Nephron (organoid): ENCODE results near the gene CABP4.
A peak's percentile ranks its signal among the peaks of the same experiment; 100 is the strongest.

Experiments
- H3K27ac Mint-ChIP-seq, 3 experiments: 2 replicates each; pipeline ENCODE4 v1.8.0; 2020; ENCODE audit warnings: mixed read lengths in 3 of 3, mild to moderate bottlenecking in 2 of 3, moderate library complexity in 1 of 3
- H3K27me3 Mint-ChIP-seq: 2 replicates; pipeline ENCODE4 v1.8.0; 2021; ENCODE audit warnings: low read depth, mild to moderate bottlenecking, moderate library complexity, mixed read lengths
- H3K36me3 Mint-ChIP-seq: 2 replicates; pipeline ENCODE4 v1.8.0; 2020; ENCODE audit warnings: low read depth, mixed read lengths
- H3K4me1 Mint-ChIP-seq: 2 replicates; pipeline ENCODE4 v1.8.0; 2020; ENCODE audit warnings: mixed read lengths
- H3K4me3 Mint-ChIP-seq, 3 experiments: 2 replicates each; pipeline ENCODE4 v1.8.0; 2020; ENCODE audit warnings: mild to moderate bottlenecking in 3 of 3, mixed read lengths in 3 of 3, moderate library complexity in 2 of 3
- H3K9me3 Mint-ChIP-seq: 2 replicates; pipeline ENCODE4 v1.8.0; 2020; ENCODE audit warnings: mixed read lengths
- CTCF ChIP-seq, 3 experiments: fragments of 200-600 bp; sonication (generic); IDR thresholded peaks; one replicate each; pipeline ENCODE4 v1.5.0; 2021; ENCODE audit warnings: antibody characterized with exemption in 3 of 3; ENCODE audit not compliant: unreplicated experiment in 3 of 3

CABP4 gene

GRCh38 chr11:67437809-67438157, 17.4 kb upstream of the CABP4 start:
- Mint-ChIP-seq H3K4me1 (peaks cover 5% of the 10 kb centered on the region), H3K27me3 (no peaks in the 10 kb centered on the region), H3K4me3 (no peak overlapping the region), H3K27ac (no peak overlapping the region), H3K36me3 (peaks cover 4% of the 10 kb centered on the region), H3K9me3 (no peaks in the 10 kb centered on the region)
- no peak for TF ChIP-seq CTCF (IDR thresholded peaks at IDR 0.05; ENCODE audit: unreplicated experiment in 3 of 3)

- Mint-ChIP-seq H3K4me3 (no peak overlapping the region), H3K4me1 (peaks cover 5% of the 10 kb centered on the region), H3K27ac (no peak overlapping the region), H3K27me3 (no peaks in the 10 kb centered on the region), H3K36me3 (peaks cover 4% of the 10 kb centered on the region), H3K9me3 (no peaks in the 10 kb centered on the region)
- TF ChIP-seq CTCF (IDR thresholded peaks at IDR 0.05; ENCODE audit: unreplicated experiment in 3 of 3): no peak
Observed at GRCh38 chr11:67438158-67438902, 16.8 kb upstream of the CABP4 start.

DNA sequence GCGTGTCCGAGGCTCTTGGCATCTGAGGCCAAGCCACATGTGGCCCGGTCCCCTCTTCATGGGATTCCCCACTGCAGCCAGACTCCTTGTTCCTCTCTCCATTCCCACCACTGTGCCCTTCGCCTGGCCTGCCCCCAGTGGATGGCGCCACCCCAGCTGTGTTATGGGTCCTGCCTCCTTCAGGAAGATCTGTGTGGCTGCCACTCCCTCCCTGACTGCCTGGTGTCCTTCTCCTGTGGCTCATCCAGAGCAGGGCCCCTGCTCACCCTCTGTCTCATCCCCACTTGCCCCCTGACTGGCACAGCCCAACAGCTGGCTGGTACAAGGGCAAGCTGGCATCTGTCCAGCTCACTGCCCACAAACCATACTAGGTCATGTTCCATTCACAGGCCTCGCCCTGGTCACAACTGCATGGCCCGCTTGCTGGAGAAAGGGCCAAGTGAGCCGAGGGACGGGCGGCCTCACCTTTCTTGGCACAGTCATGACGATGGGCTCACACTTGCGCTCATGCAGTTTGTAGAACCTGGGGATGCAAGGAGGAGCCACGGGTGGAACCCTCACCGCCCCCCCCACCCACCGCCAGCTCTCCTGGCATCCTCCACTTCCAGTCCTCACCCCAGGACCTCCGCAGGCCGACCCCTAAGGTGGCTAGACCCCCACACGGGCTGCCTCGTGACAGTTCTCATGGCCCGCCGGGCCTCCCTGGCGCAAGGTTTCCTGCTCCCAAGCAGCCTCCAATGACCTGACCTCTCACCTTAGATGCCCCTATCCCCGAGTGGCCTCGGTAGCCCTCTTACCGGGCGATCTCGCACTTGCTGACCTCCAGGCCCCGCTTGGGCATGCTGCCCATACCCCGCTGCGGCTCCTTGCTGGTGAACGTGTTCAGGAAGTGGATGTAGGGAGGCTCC, 15.6 kb upstream of the CABP4 start:
- H3K27ac Mint-ChIP-seq: peak overlapping the region; percentile 19 to 61 (median 52)
- H3K9me3 Mint-ChIP-seq: no peaks in the 10 kb centered on the region
- H3K36me3 Mint-ChIP-seq: peaks cover 4% of the 10 kb centered on the region
- peak overlapping the region in 2 of 3 experiments; percentile 14 to 19 for H3K4me3 Mint-ChIP-seq
- peaks cover 5% of the 10 kb centered on the region for H3K4me1 Mint-ChIP-seq
- no peaks in the 10 kb centered on the region for H3K27me3 Mint-ChIP-seq
- TF ChIP-seq CTCF (IDR thresholded peaks at IDR 0.05; ENCODE audit: unreplicated experiment in 3 of 3): no peak

DNA sequence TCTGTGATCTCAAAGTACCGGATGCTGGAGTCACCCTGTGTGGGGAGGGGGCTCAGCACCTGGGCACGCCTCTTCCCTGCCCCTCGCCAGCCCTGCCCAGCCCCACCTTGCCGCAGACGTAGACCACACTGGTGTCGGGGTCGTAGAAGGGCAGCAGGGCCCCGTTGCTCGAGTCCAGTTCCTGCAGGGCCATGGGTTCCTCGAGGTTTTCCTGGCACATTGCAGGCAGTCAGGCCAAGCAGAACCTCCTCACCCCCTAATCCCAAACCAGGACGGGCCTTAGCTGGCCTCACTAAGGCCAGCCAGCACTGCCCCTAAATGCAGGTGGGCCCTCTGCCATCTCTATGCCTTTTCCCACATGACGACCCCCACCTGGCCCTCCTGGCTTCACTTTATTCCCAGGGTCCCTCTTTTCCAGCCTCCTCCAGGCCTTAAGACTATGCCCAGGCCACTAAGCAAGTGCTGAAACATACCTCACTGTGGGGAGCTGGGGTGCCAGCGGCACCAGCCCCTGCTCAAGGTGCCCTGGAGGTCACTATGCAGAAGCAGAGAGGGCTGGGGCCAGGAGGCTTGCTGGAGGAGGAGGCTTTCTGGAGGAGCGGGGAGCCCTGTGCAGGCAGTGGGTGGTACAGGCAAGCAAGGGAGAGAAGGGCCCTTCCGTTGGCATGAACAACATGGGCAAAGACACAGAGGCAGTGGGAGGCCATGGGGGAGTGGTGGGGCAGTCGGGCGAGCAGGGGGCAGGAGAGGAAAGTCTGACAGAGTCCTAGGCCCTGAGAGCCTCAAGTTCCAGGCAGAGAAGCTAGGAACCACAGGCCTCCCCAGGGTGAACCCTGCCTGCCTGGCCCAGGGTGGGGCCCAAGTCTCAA, 14.7 kb upstream of the CABP4 start:
- H3K27ac Mint-ChIP-seq: peak overlapping the region in 1 of 3 experiments; percentile 52
- no peaks in the 10 kb centered on the region for H3K9me3 Mint-ChIP-seq
- H3K4me1 Mint-ChIP-seq: peaks cover 5% of the 10 kb centered on the region
- no peaks in the 10 kb centered on the region for H3K27me3 Mint-ChIP-seq
- no peak for TF ChIP-seq CTCF (IDR thresholded peaks at IDR 0.05; ENCODE audit: unreplicated experiment in 3 of 3)
- H3K4me3 Mint-ChIP-seq: peak overlapping the region; percentile 50 to 54 (median 53)
- peaks cover 4% of the 10 kb centered on the region for H3K36me3 Mint-ChIP-seq

GRCh38 chr11:67441098-67441563, 14.0 kb upstream of the CABP4 start:
- Mint-ChIP-seq H3K4me1 (peaks cover 5% of the 10 kb centered on the region), H3K27ac (no peak overlapping the region), H3K4me3 (peak overlapping the region; percentile 22 to 44 (median 34)), H3K36me3 (peaks cover 4% of the 10 kb centered on the region), H3K27me3 (no peaks in the 10 kb centered on the region), H3K9me3 (no peaks in the 10 kb centered on the region)
- TF ChIP-seq CTCF (IDR thresholded peaks at IDR 0.05; ENCODE audit: unreplicated experiment in 3 of 3): no peak
